Activated naive CD4-positive, alpha-beta T cell treated with anti-CD3 and anti-CD28 coated beads, Interleukin-2, amount 50 U/mL, for 16 hours (primary cell): ENCODE results near the gene LRMDA.

Source experiments
- DNase-seq: peaks from one replicate; pipeline ENCODE4 v3.0.0-alpha.2; 2020

The LRMDA gene

GRCh38 chr10:75889051-75889450 lies 457.6 kb downstream of the LRMDA start:
- DNase-seq, result no peak

DNA sequence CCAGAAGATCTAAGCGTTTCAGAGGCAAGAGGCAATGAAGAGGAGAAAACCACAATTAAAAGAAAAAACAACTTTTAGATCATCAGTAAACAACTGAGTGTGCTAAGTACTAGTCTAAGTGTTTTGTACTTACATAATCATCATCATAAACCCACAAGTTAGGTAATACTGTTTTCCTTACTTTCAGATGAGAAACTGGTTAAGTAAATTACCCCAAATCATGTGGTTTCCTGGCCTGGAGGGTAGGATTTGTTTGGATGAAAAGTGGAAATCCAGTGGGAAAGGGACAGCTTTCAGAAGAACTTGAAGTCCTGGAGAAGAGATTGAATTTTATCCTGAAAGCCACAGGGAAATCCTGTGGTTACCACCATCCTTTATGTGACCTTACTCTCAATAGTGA lies 463.3 kb downstream of the LRMDA start:
- no peak for DNase-seq

GRCh38 chr10:75895259-75895658 lies 463.8 kb downstream of the LRMDA start:
- no peak for DNase-seq

DNA sequence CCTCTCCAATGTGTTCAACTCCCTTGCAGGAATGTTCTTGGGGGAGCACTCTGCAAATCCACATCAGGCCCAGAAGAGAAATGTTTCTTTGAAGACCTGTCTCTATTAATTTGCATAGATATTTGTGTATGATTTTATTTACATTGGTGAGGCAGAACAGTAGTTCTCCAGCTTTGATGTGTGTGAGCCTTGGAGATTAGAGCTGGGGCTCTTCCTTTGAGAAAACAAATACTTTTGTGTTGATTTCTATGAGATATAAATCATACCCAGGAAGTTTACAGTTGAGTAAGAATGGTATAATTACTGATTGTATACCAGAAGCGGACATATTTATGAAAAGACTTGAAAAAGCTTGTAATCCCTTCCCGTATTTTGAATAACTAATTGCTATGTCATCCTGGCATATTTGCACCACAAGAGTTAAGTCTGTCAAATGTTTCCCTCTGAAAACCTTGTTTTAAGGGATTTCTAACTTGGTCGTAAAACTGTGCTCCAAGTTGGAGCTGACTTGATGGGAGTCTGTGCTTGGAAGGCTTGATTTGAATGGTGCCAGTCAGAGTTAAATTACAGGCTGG lies 468.5 kb downstream of the LRMDA start:
- no peak for DNase-seq

DNA sequence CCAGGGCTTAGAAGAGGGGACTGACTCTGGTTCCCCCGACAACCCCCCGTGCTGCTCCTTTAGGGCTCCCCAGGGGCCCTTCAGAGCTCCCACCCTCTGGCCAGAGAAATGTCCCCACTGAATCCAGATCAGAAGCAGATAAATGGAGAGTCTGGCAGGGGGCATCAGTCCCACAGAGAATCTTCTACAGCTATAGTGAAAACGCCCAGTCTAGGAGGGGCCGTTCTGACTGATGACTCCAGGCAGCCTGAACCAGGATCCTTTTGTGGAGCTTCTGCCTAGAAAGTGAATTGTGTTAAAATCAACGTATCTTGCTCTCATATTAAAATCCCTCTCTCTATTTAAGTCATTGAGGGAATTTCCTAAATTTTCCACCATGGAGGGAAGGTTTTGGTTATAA lies 471.4 kb downstream of the LRMDA start:
- no peak for DNase-seq

- DNase-seq, result no peak
Measured at GRCh38 chr10:75904499-75905283, 473.3 kb downstream of the LRMDA start.

- DNase-seq, result no peak
Measured at GRCh38 chr10:75905490-75905889, 474.1 kb downstream of the LRMDA start.

GRCh38 chr10:75910032-75910431 lies 478.6 kb downstream of the LRMDA start:
- DNase-seq, result no peak

DNA sequence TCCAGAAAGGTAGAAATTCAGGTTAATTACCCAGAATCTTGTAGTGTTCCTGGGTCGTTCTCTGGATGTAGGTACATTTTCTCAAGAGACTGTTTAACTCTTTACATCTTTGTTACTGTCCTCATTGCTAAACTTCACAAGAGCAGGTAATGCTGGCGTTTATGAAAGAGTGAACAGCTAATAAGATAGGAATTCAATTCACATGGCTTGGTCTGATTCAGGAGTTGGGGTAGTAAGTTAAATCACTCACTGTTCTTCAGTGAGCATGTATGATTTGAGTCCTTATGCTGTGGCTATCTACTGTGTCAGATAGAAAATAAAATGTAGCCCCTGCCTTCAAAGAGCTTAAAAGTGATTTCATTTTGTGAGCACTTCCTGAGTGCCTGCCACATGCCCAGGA lies 480.0 kb downstream of the LRMDA start:
- DNase-seq, result no peak

DNA sequence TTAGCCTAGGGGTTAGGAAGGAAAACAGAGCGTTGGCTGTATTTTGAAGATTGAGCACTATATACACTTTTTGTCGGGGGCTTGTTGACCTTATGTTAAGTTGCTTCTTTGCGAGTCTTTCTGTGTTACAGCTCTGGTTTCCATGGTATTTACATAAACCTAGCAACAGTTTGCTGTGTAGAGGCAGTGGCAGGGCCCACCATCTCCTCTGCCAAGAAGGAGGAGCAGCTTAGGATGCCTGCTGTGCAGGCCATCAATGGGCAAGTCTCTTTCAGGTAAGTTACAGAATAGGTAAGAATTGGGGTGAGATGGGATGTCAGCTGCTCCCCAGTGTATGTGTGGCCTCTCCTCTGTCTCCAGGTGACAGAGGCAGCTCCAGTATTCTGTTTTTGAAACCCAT lies 485.5 kb downstream of the LRMDA start:
- no peak for DNase-seq

DNA sequence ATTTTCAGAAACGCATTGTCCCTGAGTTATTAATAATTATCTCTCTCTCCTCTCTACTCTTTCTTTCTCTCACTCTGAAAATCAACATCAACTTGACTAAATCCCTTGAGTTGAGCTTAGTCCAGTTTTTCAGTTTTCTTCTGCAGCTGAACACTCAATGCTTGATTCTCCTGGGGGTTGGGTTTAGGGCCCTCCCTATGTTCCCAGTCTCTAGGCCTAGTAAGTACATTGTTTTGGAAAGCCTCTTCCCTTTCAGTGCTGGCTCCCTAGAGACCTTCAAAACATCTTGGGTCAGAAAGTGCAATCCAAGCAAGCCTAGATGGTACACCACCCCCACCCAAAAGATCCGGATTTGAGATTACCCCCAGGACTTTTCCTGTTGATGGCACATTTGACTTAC lies 488.5 kb downstream of the LRMDA start:
- no peak for DNase-seq

DNA sequence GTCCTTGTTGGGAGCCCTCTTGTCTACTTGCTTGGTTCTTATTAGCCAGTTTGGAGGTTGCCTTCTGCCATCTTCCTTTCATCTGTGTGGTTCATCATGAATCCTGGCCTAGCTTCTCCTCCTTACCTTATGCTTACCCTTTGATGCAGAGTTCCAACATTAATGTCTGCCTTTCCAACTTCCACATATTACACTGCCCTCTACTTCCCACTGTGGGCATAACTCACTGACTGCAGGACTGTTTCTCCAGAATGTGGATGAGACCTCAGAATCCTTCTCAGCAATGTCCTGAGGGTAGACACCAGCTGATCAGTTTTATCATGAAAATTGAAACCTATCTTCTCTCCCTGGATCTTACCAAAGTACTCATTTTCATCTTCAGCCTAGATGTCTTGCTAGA lies 491.0 kb downstream of the LRMDA start:
- DNase-seq, result no peak

DNA sequence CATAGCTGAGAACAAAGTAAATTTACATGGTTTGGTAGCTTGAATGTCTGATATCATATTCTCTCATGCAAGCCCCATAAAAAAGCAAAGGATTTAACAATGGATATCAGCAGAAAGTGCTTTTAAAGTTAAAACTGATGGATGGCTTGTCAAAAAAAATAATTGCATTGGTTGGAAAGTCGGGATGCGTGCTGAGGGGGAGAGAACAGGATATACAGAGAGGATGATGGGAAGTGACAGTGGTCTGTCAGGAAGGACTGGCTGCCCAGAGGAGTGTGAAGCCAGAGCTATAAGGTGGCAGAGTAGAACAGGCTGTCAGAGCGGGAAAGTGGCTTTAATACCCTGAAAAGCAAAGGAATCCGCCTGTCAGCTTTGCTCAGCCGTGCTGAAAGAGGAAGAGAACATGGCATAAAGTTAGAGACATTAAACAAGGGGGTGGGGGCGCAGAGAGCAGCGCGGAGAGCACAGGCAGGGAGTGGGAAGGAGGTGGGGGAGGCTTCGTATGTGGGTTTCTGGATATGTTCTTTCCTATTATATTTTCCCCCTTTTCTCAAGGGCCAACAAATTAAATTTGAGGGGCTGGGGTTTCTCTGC lies 493.0 kb downstream of the LRMDA start:
- DNase-seq, result no peak

GRCh38 chr10:75925999-75926398 lies 494.6 kb downstream of the LRMDA start:
- DNase-seq, result no peak

DNA sequence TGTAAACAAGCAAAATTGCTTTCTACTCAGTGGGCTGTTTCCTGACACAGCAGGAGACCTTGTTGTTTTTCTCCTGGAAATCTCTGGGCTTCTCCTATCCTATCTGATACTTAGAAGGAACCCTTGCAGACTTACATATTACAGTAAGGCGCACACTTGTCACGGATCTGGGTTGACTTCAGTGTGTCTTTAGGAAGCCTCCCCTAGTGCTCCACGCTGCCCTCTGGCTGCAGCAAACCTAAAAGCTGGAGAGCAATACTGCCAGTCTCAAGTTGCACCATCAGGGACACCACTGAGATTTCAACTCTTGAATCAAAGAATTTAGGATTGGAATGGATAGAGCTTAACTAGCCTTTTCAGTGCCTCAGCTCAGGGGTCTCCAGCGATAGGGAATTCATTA lies 495.3 kb downstream of the LRMDA start:
- no peak for DNase-seq

DNA sequence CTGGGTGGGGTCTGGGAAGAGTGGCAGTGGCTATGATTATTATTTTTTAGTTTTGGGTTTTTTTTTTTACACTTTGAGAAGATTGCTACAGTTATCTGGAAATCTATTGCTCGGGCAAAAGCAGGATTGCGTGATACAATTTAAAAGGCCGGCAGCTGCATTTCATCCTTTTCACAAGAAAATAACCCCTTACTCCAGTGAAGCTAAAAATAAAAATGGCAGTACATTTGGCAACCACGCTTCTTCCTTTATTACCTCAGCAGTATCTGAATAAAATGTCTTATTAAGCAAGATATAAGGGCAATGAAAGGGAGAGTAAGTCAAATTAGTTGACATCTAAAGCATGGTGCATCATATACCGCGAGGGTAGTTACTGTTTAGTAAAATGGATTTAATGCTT lies 496.8 kb downstream of the LRMDA start:
- no peak for DNase-seq

- no peak for DNase-seq
Measured at GRCh38 chr10:75929630-75930161, 498.3 kb downstream of the LRMDA start.

DNA sequence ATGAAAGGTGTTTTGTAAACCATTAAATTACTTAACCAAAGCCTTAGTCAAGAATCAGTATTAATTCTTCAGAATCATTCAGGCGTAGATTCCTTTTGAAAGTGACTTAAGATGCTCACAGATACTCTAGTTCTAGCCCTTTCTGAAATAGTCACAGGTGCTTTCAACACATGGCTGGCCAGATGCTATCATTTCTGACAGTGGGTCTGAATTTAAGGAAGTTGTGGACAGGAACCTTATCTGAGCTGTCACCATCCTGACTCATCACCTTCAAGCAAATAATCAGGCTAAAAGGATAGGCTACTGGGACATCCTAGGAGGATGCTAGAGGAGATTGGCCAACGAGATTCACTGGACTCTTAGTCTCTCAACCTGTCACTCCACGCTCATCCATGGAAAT lies 501.5 kb downstream of the LRMDA start:
- DNase-seq, result no peak

GRCh38 chr10:75935240-75935639 lies 503.8 kb downstream of the LRMDA start:
- no peak for DNase-seq

- DNase-seq, result no peak
Measured at GRCh38 chr10:75935650-75936400, 504.4 kb downstream of the LRMDA start.

DNA sequence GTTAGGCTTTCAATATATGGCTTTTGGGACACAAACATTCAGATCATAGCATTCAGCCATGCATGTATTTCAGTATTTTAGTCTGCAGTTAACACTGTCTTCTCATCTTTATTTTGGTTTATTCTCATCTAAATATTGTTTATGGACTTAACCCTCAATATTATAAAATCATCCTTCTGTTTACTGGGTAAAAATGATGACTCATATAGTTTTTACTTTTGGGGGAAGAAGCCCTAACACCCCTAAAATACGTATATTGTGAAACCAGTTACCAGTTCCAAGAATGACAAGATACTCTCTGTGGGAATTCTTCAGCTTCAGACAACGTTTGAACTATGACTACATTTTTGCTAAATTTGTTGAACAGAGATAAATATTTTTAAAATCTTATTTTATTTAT lies 505.4 kb downstream of the LRMDA start:
- no peak for DNase-seq

- DNase-seq, result no peak
Measured at GRCh38 chr10:75937823-75938222, 506.4 kb downstream of the LRMDA start.

GRCh38 chr10:75938380-75939122 lies 507.1 kb downstream of the LRMDA start:
- DNase-seq, result no peak
